HepG2 (cell line): ENCODE data around the gene EFNA2. TPM values are rescaled to one million over a fixed set of nuclear protein-coding genes. Genes with fewer than 3 reads are reported as not detected.

ENCODE experiments used
- ATF5 ChIP-seq: sonication (generic); formaldehyde crosslinking; IDR thresholded peaks from 2 replicates; pipeline ENCODE4 v1.4.0; 2020; ENCODE audit warnings: mild to moderate bottlenecking, low read depth, missing genetic modification reagents
- ELF3 ChIP-seq: IDR thresholded peaks from 2 replicates; pipeline ENCODE4 v1.6.1; 2016; ENCODE audit warnings: missing genetic modification reagents, missing compliant biosample characterization
- HDAC2 ChIP-seq: sonication (generic); formaldehyde crosslinking; IDR thresholded peaks from 2 replicates; pipeline ENCODE4 v1.4.0; 2020; ENCODE audit warnings: missing genetic modification reagents
- HIC2 ChIP-seq: sonication (generic); formaldehyde crosslinking; IDR thresholded peaks from 2 replicates; pipeline ENCODE4 v1.9.0; 2022; ENCODE audit warnings: low read depth, missing genetic modification reagents
- MLXIP ChIP-seq: sonication (generic); formaldehyde crosslinking; IDR thresholded peaks from 2 replicates; pipeline ENCODE4 v1.9.0; 2021; ENCODE audit warnings: missing genetic modification reagents, borderline replicate concordance
- MTF2 ChIP-seq: sonication (generic); formaldehyde crosslinking; IDR thresholded peaks from 2 replicates; pipeline ENCODE4 v1.5.0; 2020; ENCODE audit warnings: missing genetic modification reagents, borderline replicate concordance
- ZFP36L2 ChIP-seq: sonication (generic); formaldehyde crosslinking; IDR thresholded peaks from 2 replicates; pipeline ENCODE4 v1.4.0; 2020; ENCODE audit warnings: missing genetic modification reagents
- ZNF337 ChIP-seq: sonication (generic); formaldehyde crosslinking; IDR thresholded peaks from 2 replicates; pipeline ENCODE4 v1.5.1; 2020; ENCODE audit warnings: missing genetic modification reagents, low read depth, mild to moderate bottlenecking, borderline replicate concordance
- ZNF598 ChIP-seq: sonication (generic); formaldehyde crosslinking; IDR thresholded peaks from 2 replicates; pipeline ENCODE4 v1.5.1; 2020; ENCODE audit warnings: mild to moderate bottlenecking, missing genetic modification reagents, borderline replicate concordance
- polyA plus RNA-seq, 8 experiments: library from polyadenylated mRNA; depleted of rRNA in 3 of 8; stranded (reverse) in 7 of 8; unstranded in 1 of 8; fragments of >200 nt; fragmentation: Illumina TruSeq in 4 of 8; extraction: Trizol in 4 of 8; gene quantifications; 2 replicates each; pipeline versions ENCODE4 v1.2.1 to v1.2.3, GENCODE V29; 2011 to 2016; ENCODE audit warnings: low read depth in 4 of 8, missing spikeins in 1 of 8, mixed read lengths in 1 of 8; ENCODE audit not compliant: insufficient read depth in 1 of 8
- total RNA-seq, 5 experiments: library from RNA; depleted of rRNA; stranded (reverse); fragments of >200 nt; fragmentation: Illumina TruSeq; extraction: Trizol; gene quantifications; 2 replicates each; pipeline ENCODE4 v1.2.3, GENCODE V29; 2016; ENCODE audit warnings: low read depth in 1 of 5

The EFNA2 gene
- total and polyA plus RNA-seq, 2 of the 13 experiments (the other 11 are each of a cell fraction or from before 2014, with no cell fraction given): 6.0 to 9.9 TPM

GRCh38 chr19:1311543-1312091 is 25.9 kb downstream of the EFNA2 start (continued):
- TF ChIP-seq MLXIP (CRISPR knock-in tag): no peak
- TF ChIP-seq MTF2: no peak
- no peak for TF ChIP-seq ZFP36L2
- no peak for TF ChIP-seq HDAC2 (CRISPR knock-in tag)
- no peak for TF ChIP-seq ZNF337 (CRISPR knock-in tag)
- 0 out of 2 replicates have a peak, but pooled peaks have one; percentile 34 for TF ChIP-seq ZNF598 (CRISPR knock-in tag)
- TF ChIP-seq HIC2 (CRISPR knock-in tag): peak; percentile 64; the same call in 1 of the 2 replicates
- no peak for TF ChIP-seq ELF3
- no peak for TF ChIP-seq ATF5 (CRISPR knock-in tag)
